Measurements from ENCODE around the gene TBX3.

TBX3 gene

GRCh38 chr12:114666746-114667668 is 17.0 kb downstream of the TBX3 start:
- DNase-seq, result no peak

- no peak for DNase-seq
Observed at GRCh38 chr12:114665411-114666260, 18.3 kb downstream of the TBX3 start.

- no peak for DNase-seq
Observed at GRCh38 chr12:114664651-114665320, 19.2 kb downstream of the TBX3 start.

- peak; percentile 8 for DNase-seq
Observed at GRCh38 chr12:114662512-114663177, 21.3 kb downstream of the TBX3 start.

- DNase-seq, result no peak
Observed at GRCh38 chr12:114661245-114661644, 22.7 kb downstream of the TBX3 start.

DNA sequence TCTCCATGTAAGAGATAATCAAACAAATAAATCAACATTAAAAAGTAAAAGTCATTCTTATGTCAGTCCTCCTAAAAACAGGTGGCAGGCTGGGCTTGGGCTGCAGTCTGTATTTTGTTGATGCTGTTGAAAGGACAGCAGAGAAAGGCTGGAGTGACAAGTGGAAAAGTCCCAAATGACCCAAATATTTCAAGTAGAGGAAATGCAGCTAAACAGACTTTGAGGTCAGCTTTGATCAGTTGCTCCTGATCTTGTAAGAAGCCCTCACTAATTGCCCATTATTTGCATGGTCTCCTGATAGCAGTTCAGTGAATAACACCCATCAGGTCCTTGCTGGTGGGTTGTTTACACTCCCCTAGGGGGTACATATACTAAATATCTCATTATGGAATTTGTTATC is 24.9 kb downstream of the TBX3 start:
- no peak for DNase-seq

GRCh38 chr12:114658002-114658441 is 26.0 kb downstream of the TBX3 start:
- no peak for DNase-seq

DNA sequence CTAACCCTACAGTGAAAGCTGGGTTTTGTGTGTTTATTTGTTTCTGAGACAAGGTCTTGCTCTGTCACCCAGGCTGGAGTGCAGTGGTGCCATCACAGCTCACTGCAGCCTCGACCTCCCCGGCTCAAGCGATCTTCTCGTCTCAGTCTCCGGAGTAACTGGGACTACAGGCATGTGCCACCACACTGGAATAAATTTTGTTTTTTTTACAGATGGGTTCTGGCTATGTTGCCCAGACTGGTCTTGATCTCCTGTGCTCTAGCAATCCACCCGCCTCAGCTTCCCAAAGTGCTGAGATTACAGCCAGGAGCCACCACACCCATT is 26.4 kb downstream of the TBX3 start:
- no peak for DNase-seq

DNA sequence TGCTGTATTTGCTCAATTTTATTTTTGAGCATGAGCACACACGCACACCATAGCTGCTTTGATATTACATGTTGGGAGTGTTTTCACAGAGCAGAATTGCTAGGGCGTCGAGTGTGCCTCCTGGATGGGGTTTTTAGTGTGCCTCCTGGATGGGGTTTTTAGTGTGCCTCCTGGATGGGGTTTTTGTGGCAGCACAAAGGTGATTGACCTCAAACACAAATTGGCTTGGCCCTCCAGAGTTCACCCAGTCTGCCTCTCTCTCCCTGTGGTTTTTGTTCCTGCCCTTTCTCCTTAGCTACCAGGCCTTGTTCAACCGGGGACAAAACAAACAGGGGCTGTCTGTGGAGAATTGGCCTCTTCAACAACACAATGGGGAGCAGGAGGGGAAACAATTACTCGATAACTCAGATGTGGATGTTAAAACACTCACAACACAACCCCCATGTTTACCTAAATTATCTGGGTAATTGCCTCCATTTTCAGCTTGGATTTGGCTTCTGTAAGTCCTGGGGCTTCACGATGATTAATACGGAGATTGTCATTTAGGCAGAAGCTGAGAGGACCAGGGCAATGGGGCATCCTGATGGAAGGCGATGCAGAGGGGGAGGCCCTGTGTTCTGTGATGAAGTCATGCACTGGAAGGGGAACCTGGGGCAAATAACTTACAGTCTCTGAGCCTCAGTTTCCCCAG is 26.9 kb downstream of the TBX3 start:
- DNase-seq, result no peak

DNA sequence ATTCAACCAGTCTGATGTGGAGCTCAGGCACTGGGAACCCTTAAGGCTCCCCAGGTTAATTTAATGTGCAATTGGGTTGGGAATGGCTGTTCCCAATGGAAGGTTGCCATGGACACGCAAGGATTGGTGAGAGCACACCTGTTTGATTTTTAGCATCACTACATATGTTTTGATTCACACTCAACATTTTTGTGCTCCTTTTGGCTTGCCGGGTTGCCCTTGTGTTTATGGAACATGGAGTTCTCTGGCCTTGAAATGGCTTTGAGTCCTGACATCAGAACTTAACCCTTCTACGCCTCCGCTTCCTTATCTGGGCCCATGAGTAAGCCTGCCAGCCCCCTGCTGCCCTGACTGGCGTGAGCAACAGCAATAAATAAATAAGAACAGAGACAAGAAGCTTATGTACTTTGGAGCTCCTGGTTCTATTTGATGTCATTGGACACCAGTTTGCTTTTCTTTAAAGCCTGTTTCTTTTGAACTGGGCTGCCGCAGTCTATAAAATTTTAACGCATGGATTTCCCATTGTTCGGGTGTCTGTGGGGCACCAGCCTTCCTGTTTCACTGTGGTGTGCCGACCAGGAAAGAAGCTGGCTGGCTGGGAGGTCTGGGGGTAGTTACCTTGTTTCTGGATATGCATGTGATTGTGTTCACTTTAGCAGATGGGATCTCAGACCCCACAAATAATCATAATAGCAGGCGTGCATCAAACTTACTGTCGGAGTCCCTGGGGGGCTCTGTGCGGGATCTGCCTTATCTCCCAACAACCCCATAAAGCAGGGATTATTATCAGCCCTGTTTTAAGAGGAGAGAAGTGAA is 27.8 kb downstream of the TBX3 start:
- DNase-seq, result no peak

DNA sequence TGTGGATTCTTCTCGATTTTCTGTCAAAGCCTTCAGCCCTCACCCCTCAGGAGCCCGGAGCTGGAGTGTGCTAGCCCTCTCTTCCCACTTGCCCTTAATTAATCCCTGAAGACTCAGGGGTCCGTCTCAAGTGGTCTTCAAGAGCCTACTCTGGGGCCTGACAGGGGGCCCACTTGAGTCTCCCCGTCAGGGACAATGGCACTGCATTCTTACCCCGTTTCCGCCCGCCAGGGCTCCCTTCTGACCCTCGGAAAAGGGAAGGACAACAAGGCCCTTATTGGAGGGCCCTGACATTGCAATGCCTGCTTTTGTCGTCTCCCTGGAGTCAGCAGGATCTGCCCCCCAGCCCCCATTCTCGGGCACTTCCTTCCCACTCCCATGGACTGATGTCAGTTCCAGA is 34.4 kb downstream of the TBX3 start:
- no peak for DNase-seq

- no peak for DNase-seq
Observed at GRCh38 chr12:114648711-114649110, 35.3 kb downstream of the TBX3 start.

- DNase-seq, result no peak
Observed at GRCh38 chr12:114638790-114639435, 45.1 kb downstream of the TBX3 start.

GRCh38 chr12:114636723-114637480 is 47.1 kb downstream of the TBX3 start:
- DNase-seq, result no peak

GRCh38 chr12:114631242-114631641 is 52.7 kb downstream of the TBX3 start:
- no peak for DNase-seq

- DNase-seq, result no peak
Observed at GRCh38 chr12:114628199-114628598, 55.8 kb downstream of the TBX3 start.

GRCh38 chr12:114627393-114627792 is 56.6 kb downstream of the TBX3 start:
- no peak for DNase-seq

GRCh38 chr12:114625294-114625851 is 58.6 kb downstream of the TBX3 start:
- no peak for DNase-seq

DNA sequence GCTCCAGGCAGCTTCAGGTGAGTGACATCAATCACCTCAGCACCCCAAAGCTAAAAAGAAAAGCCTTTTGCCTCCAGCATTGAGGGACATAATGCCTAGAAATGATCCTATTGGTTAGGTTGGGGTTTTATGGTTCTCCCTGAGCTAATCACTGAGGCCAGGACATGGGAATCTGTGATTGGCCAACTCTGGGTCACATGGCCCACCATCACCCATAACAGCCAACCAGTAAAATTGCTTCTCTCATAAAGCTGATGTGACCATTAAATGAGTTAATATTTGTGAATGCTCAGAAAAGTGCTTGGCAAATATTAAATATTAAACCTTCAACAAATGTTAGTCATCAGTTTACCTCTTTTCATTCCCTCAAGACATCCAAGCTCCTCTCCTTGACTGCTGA is 60.2 kb downstream of the TBX3 start:
- no peak for DNase-seq

All from NCI-H2171 (cell line).